Activated CD4-positive, alpha-beta memory T cell treated with anti-CD3 and anti-CD28 coated beads, Interleukin-2, amount 10 ng/mL, durations not matched to agents 7 days and 5 days (primary cell): ENCODE results near the gene CHST3. TPM values are rescaled to one million over a fixed set of nuclear protein-coding genes. Genes with fewer than 3 reads are reported as not detected.

ENCODE experiments used
- CTCF ChIA-PET: fragments of 350-600 bp; sonication (Branson Sonifier 250); formaldehyde crosslinking; loops from one replicate; lab custom pipeline; 2021; ENCODE audit warnings: antibody characterized with exemption, inconsistent platforms; lab: Charles Lee
- POLR2A ChIA-PET: fragments of 350-600 bp; sonication (Branson Sonifier 250); formaldehyde crosslinking; loops from one replicate; lab custom pipeline; 2021; ENCODE audit warnings: antibody characterized with exemption; lab: Charles Lee
- DNase-seq: peaks from one replicate; pipeline ENCODE4 v3.0.0-alpha.2; 2020
- H3K27ac Mint-ChIP-seq: one replicate; pipeline ENCODE4 v1.8.0; 2021; ENCODE audit warnings: mild to moderate bottlenecking, mixed read lengths
- H3K27me3 Mint-ChIP-seq: one replicate; pipeline ENCODE4 v1.8.0; 2021; ENCODE audit warnings: mixed read lengths
- H3K36me3 Mint-ChIP-seq: one replicate; pipeline ENCODE4 v1.8.0; 2021; ENCODE audit warnings: low read depth, mixed read lengths
- H3K4me1 Mint-ChIP-seq: one replicate; pipeline ENCODE4 v1.8.0; 2021; ENCODE audit warnings: mixed read lengths
- H3K4me3 Mint-ChIP-seq: one replicate; pipeline ENCODE4 v1.8.0; 2021; ENCODE audit warnings: mild to moderate bottlenecking, mixed read lengths
- H3K9me3 Mint-ChIP-seq: one replicate; pipeline ENCODE4 v1.8.0; 2021; ENCODE audit warnings: mixed read lengths
- total RNA-seq, 2 experiments: library from RNA; stranded (reverse); gene quantifications; one replicate each; pipeline ENCODE4 v1.2.3, GENCODE V29; 2021

The CHST3 gene
- total RNA-seq, 2 experiments from 2014 or later, result 0.03 to 0.05 TPM

GRCh38 chr10:72016608-72017300 is 52.6 kb downstream of the CHST3 start:
- H3K27me3 Mint-ChIP-seq, result peaks cover 9% of the 10 kb centered on the region

DNA sequence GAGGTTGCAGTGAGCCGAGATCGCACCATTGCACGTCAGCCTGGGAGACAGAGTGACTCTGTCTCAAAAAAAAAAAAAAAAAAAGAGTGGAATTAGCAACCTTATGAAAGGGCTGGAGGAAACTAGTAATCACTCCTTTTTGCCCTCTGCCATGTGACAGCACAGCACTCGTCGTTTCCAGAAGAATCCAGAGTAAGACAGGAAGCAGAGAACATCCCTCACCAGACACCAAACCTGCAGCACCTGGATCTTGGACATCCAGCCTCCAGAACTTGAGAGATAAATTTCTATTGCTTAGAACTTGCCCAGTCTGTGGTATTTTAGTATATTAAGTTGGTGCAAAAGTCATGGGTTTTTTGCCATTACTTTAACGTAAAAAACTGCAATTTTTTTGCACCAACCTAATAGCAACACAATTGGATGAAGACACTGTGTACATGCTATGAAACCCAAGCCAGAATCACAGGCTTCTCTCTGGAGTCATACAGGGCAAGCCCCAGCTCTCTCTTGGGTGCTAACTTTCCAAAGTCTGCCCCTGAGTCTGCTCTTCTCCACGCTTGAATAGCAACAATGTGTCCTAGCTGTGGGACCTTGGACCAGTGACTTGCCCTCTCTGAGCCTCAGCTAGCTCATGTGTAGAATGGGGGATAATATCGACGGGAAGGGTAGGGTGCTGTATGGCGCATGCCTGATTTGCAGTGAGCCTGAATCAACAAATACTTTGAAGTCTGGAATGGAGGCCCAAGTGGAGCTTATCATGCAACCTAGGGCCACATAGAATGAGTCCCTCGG is 55.1 kb downstream of the CHST3 start:
- DNase-seq, result no peak
- ChIA-PET POLR2A (no interaction called here), CTCF (no interaction called here)
- Mint-ChIP-seq H3K9me3 (no peaks in the 10 kb centered on the region), H3K27ac (no peak overlapping the region), H3K4me3 (no peak overlapping the region), H3K27me3 (peaks cover 9% of the 10 kb centered on the region), H3K36me3 (no peaks in the 10 kb centered on the region), H3K4me1 (peaks cover 6% of the 10 kb centered on the region)

More at GRCh38 chr10:72016608-72017300, 52.6 kb downstream of the CHST3 start:
- no peaks in the 10 kb centered on the region for H3K36me3 Mint-ChIP-seq
- POLR2A ChIA-PET, result no interaction called here
- H3K27ac Mint-ChIP-seq, result no peak overlapping the region
- DNase-seq, result no peak
- H3K4me3 Mint-ChIP-seq, result no peak overlapping the region
- CTCF ChIA-PET, result no interaction called here
- H3K4me1 Mint-ChIP-seq, result peaks cover 6% of the 10 kb centered on the region
- no peaks in the 10 kb centered on the region for H3K9me3 Mint-ChIP-seq

GRCh38 chr10:72020914-72021809 is 57.0 kb downstream of the CHST3 start:
- Mint-ChIP-seq H3K9me3 (no peaks in the 10 kb centered on the region), H3K4me1 (peaks cover 6% of the 10 kb centered on the region), H3K36me3 (no peaks in the 10 kb centered on the region), H3K27ac (no peak overlapping the region), H3K27me3 (peaks cover 11% of the 10 kb centered on the region), H3K4me3 (no peak overlapping the region)
- ChIA-PET POLR2A (no interaction called here), CTCF (no interaction called here)
- no peak for DNase-seq

DNA sequence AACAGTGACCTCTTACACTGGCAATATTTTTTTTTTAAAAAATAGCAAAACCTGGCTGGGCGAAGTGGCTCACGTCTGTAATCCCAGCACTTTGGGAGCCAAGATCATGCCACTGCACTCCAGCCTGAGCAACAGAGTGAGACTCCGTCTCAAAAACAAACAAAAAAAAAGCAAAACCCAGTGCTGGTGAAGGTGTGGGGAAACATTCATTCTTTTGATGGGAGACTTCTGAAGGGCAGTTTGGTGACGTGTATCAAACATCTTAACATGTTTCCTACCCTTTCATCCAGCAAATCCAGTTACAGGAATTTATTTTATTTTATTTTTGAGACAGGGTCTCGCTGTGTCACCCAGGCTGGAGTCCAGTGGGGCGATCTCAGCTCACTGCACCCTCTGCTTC is 58.0 kb downstream of the CHST3 start:
- no peak overlapping the region for H3K4me3 Mint-ChIP-seq
- no peak overlapping the region for H3K27ac Mint-ChIP-seq
- H3K4me1 Mint-ChIP-seq, result peaks cover 6% of the 10 kb centered on the region
- no peaks in the 10 kb centered on the region for H3K9me3 Mint-ChIP-seq
- no peak for DNase-seq
- H3K27me3 Mint-ChIP-seq, result peaks cover 16% of the 10 kb centered on the region
- ChIA-PET CTCF (no interaction called here), POLR2A (no interaction called here)
- H3K36me3 Mint-ChIP-seq, result no peaks in the 10 kb centered on the region

- H3K4me3 Mint-ChIP-seq, result no peak overlapping the region
- H3K36me3 Mint-ChIP-seq, result no peaks in the 10 kb centered on the region
- POLR2A ChIA-PET, result no interaction called here
- H3K9me3 Mint-ChIP-seq, result no peaks in the 10 kb centered on the region
- H3K27me3 Mint-ChIP-seq, result peaks cover 17% of the 10 kb centered on the region
- no peak overlapping the region for H3K27ac Mint-ChIP-seq
- CTCF ChIA-PET, result no interaction called here
- DNase-seq, result no peak
- H3K4me1 Mint-ChIP-seq, result peaks cover 6% of the 10 kb centered on the region
Observed at GRCh38 chr10:72024596-72024995, 60.4 kb downstream of the CHST3 start.

DNA sequence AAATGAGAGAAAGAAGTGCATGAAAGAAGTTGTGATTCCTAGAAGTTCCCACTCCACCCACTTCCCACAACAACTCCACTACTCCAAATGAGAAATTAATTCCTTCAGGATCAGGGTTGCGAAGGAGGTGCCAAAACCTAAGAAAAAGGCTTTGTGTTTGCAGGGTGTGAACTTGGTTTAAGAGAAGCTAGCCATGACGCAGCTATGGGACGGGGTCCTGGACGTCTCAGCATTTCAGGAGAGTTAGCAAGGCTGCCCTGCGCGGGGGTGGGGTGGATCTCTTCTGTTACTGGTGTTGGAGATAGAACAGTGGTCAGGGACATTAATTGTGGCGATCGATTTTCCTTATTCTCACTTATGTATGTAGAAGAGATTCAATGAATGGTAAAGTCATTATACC is 61.2 kb downstream of the CHST3 start:
- ChIA-PET CTCF (no interaction called here), POLR2A (no interaction called here)
- Mint-ChIP-seq H3K27ac (no peak overlapping the region), H3K4me3 (no peak overlapping the region), H3K27me3 (peaks cover 20% of the 10 kb centered on the region), H3K4me1 (peaks cover 6% of the 10 kb centered on the region), H3K9me3 (no peaks in the 10 kb centered on the region), H3K36me3 (no peaks in the 10 kb centered on the region)
- DNase-seq, result no peak

GRCh38 chr10:72025832-72026231 is 61.6 kb downstream of the CHST3 start:
- CTCF ChIA-PET, result interaction anchor here (0.7 kb wide), 1 partner anchor 23 kb away, joined by 4 read pairs; no protein-coding TSS in a partner anchor

GRCh38 chr10:72026278-72027111 is 62.3 kb downstream of the CHST3 start:
- Mint-ChIP-seq H3K9me3 (no peaks in the 10 kb centered on the region), H3K27ac (no peak overlapping the region), H3K27me3 (peaks cover 22% of the 10 kb centered on the region), H3K4me1 (no peaks in the 10 kb centered on the region), H3K36me3 (no peaks in the 10 kb centered on the region), H3K4me3 (no peak overlapping the region)
- POLR2A ChIA-PET, result no interaction called here
- CTCF ChIA-PET, result interaction anchor here (0.7 kb wide), 1 partner anchor 22 kb away, joined by 4 read pairs; no protein-coding TSS in a partner anchor
- no peak for DNase-seq

More at GRCh38 chr10:72025832-72026231, 61.6 kb downstream of the CHST3 start:
- no peaks in the 10 kb centered on the region for H3K36me3 Mint-ChIP-seq
- peaks cover 22% of the 10 kb centered on the region for H3K27me3 Mint-ChIP-seq
- H3K4me3 Mint-ChIP-seq, result no peak overlapping the region
- no peak overlapping the region for H3K27ac Mint-ChIP-seq
- no peak for DNase-seq
- peaks cover 5% of the 10 kb centered on the region for H3K4me1 Mint-ChIP-seq
- H3K9me3 Mint-ChIP-seq, result no peaks in the 10 kb centered on the region
- POLR2A ChIA-PET, result no interaction called here

DNA sequence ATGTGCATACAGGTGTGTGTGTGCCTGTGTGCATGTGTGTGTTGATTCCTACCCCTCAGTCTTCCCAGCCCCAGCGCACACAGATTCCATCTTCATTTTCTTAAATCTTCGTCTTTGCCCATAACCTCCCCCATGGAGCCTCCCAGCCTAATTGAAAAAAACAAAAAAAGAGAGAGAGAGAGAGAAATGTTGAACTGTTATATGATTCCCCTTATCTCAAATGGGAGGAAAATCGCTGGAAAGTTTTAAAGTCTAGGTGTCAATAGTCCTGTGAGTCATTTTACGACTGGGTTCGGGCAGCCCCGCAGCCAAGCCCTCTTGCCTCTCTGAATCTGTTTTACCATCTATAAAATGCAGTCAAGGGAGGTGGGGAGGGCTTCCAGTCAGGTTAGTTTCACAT is 63.3 kb downstream of the CHST3 start:
- H3K9me3 Mint-ChIP-seq, result no peaks in the 10 kb centered on the region
- DNase-seq, result no peak
- H3K4me3 Mint-ChIP-seq, result no peak overlapping the region
- no peak overlapping the region for H3K27ac Mint-ChIP-seq
- ChIA-PET POLR2A (no interaction called here), CTCF (no interaction called here)
- no peaks in the 10 kb centered on the region for H3K4me1 Mint-ChIP-seq
- no peaks in the 10 kb centered on the region for H3K36me3 Mint-ChIP-seq
- H3K27me3 Mint-ChIP-seq, result peaks cover 26% of the 10 kb centered on the region

- DNase-seq, result no peak
- POLR2A ChIA-PET, result no interaction called here
- Mint-ChIP-seq H3K4me3 (no peak overlapping the region), H3K9me3 (no peaks in the 10 kb centered on the region), H3K4me1 (no peaks in the 10 kb centered on the region), H3K27me3 (peaks cover 30% of the 10 kb centered on the region), H3K36me3 (no peaks in the 10 kb centered on the region), H3K27ac (no peak overlapping the region)
- CTCF ChIA-PET, result interaction anchor here (1.0 to 3.4 kb wide), 2 partner anchors 19 to 21 kb away, joined by 3 to 10 read pairs; no protein-coding TSS in a partner anchor
Observed at GRCh38 chr10:72029414-72029813, 65.2 kb downstream of the CHST3 start.

DNA sequence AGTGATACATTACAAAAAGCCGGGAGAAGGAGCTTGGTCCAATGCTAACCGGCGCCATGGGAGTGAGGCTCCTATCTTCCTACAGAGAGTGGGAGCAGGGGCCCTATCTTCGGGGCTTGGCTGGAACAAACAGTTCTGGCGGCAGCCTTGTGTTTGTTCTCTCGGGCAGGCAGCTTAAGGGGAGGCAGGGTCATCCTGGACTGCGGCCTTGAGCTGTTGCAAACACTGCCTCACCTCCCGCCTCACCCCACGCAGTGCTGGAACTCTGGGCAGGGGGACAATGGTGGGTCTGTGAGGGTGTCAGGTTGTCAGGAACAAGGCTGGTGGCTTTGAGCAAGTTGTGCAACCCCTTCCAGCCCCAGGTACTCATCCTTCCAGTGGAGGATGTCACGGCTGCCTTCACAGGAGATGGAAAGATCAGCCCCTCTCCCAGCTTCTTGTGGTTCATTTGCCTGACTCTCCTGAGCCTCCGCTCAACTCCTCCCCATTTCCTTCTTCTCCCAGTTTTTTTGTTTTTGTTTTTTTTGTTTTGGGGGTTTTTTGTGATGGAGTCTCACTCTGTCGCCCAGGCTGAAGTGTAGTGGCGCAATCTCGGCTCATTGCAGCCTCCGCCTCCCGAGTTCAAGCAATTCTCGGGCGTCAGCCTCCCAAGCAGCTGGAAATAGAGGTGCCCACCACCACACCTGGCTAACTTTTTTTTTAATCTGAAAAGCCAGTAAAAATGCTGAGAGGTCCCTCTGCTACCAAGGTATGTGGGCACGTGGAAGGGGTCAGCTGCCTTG is 66.8 kb downstream of the CHST3 start:
- ChIA-PET CTCF (interaction anchor here (3.4 kb wide), 1 partner anchor 18 kb away, joined by 10 read pairs; no protein-coding TSS in a partner anchor), POLR2A (no interaction called here)
- Mint-ChIP-seq H3K36me3 (no peaks in the 10 kb centered on the region), H3K9me3 (no peaks in the 10 kb centered on the region), H3K27ac (no peak overlapping the region), H3K4me3 (no peak overlapping the region), H3K4me1 (no peaks in the 10 kb centered on the region), H3K27me3 (peaks cover 27% of the 10 kb centered on the region)
- DNase-seq, result no peak
